HG03342 (cell line): ENCODE data around the gene MCIDAS.

Experiments
- ATAC-seq: cut with Tn5 transposase; IDR thresholded peaks from one replicate; pipeline ENCODE4 v1.9.1; 2021; ENCODE audit warnings: mild to moderate bottlenecking, moderate library complexity; ENCODE audit not compliant: unreplicated experiment

Gene MCIDAS

DNA sequence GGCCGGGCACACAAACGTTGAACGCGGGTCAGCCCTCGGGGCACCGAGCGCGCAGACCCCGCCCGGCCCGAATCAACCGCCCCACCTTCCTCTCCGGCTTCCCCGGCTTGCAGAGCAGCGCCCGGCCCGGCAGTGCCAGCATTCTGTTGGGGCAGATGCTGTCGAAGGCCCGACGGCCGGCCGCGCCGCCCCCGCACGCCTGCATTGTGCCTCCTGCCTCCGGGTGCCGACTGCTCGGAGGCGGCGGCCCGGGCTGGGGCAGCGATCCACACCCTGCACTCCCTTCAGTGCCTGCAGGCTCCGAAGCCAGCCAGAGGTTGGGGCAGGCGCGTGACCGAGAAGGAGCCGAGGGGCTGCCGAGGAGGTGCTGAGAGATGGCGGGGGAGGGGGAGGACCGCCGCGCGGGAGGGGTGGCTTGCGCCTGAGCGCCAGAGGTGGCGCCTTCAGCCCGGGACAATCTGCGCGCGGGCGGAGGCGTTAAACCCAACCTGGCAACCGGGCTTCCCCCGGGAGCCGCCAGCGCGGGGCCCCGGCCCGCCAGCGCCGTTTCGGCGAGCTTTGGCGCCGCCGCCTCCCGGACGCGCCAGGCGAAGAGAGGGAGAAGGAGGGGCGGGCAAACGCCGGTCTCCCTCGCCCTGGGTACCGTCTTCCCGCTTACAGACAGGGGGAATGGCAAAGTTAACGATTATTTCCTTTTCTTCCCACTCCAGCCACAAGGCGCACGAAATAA lies at the start of gene MCIDAS:
MCIDAS (minus strand) TSS at position 382 of the 730 bp plus-strand sequence; CDS start at position 205, 177 bp downstream.
- peak; percentile 38 for ATAC-seq

DNA sequence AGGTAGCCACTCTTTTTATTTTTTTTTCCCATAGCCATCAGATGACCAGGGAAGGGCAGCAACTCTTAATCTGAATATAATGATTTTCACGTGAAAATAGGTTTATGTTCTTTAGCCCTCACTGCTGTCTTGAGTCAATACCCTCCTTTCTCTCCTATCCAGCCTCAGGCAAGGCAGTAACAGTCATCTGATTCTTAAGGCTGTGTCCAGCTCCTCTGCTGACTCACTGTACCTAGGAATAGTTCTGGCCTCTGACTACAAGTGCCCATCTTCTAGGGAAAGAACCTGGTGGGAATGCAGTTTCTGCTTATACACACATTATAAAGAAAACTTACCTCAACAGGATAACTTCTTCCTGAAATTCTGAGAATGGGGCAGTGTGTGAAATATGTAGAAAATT lies 49.7 kb upstream of the MCIDAS start:
- no peak for ATAC-seq

DNA sequence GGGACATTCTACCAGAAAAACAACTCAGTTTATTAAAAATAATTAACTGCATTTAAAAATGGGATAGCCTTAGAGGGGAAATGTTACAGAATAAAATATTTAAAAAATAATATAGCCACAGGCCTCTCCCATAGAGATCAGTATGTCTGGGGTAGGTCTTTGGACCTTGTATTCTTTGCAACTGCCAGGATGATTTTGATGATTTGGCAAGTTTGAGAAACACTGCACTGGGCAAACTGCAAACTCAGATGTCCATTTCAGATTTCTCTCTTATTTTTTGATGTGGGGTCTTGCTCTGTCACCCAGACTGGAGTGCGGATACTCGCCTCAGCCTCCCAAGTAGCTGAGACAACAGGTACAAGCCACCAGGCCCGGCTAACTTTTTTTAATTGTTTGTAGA lies 31.2 kb upstream of the MCIDAS start:
- ATAC-seq: no peak

DNA sequence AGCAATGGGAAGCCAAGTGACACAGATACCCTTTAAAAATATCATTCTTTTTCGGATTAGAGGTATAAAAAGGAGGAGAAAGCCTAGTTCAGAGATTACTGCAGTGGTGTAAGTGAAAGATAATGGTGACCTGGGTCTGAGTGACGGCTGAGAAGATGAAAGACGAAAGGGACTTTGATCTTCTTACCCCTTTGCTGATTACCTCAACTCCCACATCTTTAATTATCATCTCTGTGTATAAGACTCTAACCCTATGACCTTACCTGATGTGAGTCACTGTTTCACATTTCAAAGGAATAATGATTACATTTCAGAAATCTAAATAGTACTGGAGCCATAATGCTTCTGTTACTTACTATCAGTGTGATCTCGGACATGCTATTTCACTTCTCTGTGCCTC lies 27.7 kb upstream of the MCIDAS start:
- ATAC-seq: no peak

DNA sequence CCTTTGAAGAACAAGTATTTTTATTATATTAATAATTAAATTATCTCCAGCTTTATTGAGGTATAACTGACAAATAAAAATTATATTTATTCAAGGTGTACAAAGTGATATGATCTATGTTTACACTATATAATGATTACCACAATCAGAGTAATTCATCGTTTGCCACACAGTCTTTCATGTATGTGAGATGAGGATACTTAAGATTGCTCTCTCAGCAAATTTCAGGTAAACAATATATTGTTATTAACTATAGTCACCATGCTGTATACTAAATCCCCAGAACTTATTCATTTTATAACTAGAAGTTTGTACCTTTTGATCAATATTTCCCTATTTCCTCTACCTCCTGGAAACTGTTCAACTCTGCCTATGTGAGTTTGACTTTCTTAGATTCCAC lies 22.9 kb upstream of the MCIDAS start:
- ATAC-seq: no peak

DNA sequence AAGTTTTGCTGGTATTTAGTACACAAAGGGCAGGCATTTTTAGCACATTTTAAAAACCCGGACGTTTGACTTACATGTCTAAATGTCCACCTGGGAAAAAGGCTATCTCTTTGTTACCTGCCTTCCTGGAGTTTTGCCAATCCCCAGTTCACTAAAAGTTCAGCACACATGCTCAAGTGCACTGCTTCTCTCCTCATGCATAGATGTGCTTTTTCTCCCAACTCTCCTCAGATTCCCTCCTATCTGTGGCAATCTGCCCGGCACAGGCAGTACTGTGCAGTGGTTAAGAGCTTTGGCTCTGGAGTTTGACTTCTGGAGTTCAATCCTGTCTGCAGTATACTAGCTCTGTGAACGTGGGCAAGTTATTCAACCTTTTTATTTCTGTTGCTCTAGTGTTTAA lies 14.6 kb upstream of the MCIDAS start:
- ATAC-seq: no peak

DNA sequence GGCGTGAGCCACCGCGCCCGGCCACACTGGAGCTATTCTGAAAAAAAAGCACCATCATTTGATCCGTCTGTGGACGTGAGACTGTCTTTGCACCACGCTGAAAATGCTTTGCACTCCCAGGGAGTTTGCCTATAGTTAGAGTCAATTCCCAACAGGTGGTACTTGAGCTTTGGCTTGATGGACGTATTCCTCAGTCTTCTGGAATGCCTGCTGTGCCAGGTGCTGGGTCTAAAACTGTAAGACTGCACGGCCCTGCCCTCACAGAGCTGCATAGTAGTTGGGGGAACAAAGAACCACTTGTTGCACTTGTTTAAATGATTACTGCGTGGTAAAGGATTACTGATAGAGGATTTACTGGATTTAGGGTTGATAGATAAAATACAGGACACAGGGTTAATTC lies 9.7 kb upstream of the MCIDAS start:
- ATAC-seq: no peak

DNA sequence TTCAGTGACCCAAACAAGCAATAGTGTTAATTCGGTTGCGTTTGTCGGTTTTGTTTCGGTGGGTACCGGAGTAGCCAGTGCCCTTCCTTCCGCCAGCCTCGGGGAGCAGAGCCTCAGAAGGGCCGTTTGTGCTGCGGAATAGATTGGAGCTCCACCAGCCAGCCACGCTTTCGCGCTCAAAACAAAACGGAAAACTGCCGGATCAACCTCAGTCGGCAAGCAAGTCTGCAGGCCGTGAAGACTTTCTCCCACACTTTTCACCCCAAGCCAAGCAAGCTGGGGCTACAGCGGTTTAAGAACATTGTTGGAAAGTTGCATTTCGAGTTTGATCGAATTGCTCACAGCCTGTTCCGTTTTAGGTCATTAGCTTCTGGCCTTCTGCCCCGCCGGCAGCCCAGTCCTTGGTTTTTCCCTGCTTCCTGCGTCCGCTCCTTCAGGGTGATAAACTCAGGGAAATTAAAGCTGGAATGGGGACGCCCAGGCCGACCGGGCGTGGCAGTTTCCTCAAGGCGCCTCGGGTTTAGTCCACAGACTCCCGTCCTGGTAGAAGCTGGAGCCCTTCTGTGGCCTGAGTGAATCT lies 7.1 kb upstream of the MCIDAS start:
- no peak for ATAC-seq

DNA sequence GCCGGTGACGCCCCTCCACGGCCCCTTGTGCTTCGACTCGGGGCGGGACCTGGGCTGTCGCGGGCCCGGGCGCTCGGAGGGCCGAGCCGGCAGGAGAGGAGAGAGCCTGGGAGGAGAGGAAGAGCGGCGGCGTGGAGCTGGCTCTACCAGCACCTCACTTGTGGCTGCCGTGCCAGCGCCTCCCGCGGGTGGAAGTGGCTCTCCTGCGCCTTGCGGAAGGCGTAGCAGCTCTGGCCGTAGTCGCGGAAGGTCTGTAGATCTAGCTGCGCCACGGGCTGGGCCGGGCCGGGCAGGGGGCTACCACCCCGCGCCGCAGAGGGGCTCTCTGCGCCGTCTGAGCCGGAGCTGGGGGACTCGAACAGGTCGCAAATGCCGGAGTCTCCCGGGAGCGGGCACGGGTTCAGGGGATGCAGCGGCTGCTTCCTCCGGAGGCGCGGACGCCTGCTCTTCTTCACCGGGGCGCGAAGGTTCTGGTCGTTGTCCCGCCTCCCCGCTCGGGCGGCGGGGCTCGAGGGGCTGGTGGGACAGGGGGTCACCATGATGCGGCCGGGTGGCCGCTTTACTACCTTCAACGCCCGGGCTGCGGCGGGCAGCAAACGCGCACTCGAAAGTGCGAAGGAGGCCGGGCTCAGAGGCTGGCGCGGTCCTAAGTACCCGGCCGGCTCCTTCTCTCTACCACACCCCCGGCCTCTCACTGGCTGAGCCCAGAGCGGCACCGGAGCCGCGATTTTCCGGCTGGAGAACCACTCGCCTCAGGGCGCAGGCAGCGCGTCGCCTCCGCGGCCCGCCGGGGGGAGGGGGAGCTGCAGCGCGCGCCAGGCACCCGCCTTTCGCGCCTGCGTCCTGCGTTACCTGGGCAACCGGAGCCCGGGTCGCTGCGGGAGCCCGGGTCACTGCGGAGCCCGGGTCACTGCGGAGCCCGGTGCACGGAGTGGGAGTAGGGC lies 6.1 kb upstream of the MCIDAS start, which contains the start of gene CCNO:
CCNO (minus strand) TSS at position 624 of the 944 bp plus-strand sequence; CDS start at position 539, 85 bp downstream.
- peak; percentile 55 for ATAC-seq

GRCh38 chr5:55232271-55232984 lies 5.3 kb upstream of the MCIDAS start:
- no peak for ATAC-seq

- no peak for ATAC-seq
Measured at GRCh38 chr5:55231919-55232270, 4.8 kb upstream of the MCIDAS start.

- no peak for ATAC-seq
Measured at GRCh38 chr5:55231029-55231918, 4.2 kb upstream of the MCIDAS start.

DNA sequence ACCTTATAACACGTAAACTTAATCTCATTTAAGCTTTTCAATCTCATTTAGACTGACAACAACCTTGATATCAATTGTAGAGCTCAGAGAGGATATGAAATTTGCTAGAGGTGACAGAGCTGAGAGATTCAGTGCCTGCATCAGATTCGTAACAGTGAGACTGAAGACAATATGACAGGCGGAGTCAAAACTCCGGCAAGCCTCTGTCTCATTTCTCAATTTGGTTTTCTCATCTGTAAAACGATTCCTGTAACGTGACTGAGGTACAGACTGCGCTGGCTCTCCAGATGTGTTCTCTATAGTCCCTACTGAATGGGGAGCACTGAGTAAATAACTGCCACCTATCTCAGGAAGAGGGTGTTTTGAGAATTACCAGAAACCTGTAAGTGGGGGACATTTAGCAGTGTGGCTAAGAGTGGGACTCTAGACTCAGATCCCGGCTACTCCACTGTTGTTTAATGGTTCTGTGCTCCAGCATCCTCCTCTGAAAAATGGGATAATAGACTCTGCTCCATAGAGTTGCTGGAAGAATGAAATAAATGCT lies 3.0 kb upstream of the MCIDAS start:
- ATAC-seq: no peak

DNA sequence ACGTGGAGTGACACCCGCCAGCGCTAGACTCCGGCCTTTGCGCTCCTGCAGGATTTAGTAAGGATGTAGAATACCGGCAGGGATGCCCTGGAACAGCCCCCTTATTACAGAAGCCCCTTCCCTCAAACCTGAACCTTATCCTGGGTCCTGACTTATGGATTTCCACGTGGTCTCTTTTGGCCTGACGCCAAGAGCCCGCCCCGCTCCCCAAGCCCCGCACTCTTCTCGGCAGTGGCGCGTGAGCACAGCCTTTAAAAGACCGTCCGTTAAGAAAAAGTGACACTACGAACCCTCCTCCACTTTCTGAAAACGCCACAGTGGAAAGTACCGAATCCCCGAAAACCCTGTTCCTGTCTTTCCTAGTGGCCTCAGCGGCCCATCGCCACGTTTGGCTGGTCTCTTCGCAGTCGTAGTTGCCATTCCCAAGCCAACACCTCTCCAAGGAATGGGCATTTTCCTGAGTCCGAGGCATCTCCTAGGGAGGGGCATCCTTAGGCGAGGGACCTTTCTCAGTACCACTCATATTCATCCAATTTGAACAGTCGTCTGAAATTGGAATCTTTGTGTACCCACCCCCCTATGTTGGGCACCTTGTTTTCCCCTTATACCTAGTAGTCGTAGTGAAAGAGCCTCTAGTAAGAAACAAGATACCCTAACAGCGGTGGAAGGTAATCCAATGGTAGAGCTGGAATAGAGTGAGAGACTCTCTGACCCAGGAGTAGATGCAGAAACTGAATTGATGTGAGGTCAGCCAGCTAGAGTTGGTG lies 732 bp upstream of the MCIDAS start:
- ATAC-seq: no peak

GRCh38 chr5:55226027-55226933 lies 835 bp downstream of the MCIDAS start:
- peak; percentile 57 for ATAC-seq

DNA sequence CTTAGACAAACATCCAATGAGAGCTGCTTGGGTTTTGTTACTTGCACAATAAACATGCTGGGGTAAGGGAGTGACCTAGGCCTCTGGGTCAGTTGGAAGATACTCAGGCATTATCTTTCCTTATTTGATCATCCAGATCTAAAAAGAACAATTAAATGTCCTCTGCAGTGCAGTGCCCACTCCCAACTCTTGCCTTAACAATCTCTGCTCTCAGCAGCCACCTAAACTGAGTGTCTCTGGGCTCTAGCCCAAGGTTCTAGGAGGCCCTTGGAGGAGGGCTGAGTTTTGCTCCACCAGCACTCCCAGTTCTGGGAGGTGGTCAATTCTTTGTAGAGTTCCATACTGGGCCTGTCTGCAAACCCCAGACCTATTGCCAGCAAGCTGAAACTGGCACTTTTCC lies 1.8 kb downstream of the MCIDAS start:
- ATAC-seq: no peak

DNA sequence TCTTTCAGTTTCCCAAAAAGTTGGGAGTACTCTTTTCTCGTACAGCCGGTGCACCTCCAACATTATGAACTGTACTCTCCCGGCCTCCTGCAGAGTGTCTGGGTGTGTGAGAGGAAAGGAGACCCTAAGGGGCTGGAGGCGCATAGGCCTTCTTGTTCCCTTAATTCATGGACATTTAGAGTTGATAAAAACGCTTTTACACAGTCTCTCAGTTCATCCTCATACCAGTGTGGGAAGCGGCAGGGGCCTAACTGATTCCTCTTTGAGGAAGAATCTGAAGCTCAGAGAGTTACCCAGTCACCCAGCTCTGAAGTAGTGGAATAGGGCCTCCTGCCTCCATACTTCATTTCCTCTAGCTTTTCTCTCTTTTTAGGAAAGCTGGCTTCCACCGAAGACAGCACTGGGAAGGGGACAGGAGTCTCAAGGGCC lies 3.3 kb downstream of the MCIDAS start:
- no peak for ATAC-seq
